Fibroblast of mammary gland (primary cell): Measurements from ENCODE around the gene ABHD13.
A peak's percentile ranks its signal among the peaks of the same experiment; 100 is the strongest.

Experiments used
- DNase-seq: peaks from one replicate; pipeline ENCODE4 v3.0.0-alpha.2; 2010; ENCODE audit warnings: low read depth
- H3K4me3 ChIP-seq: 2 replicates; pipeline ENCODE4 v1.5.1; 2011; ENCODE audit warnings: low read depth, mild to moderate bottlenecking, low read length, moderate library complexity; ENCODE audit not compliant: control insufficient read depth
- TF ChIP-seq, protein P1 (sequence below): conservative IDR thresholded peaks from 2 replicates; pipeline ENCODE4 v1.5.1; 2011; ENCODE audit warnings: low read depth, low read length, inconsistent platforms; ENCODE audit not compliant: control insufficient read depth, insufficient read depth

Gene ABHD13

DNA sequence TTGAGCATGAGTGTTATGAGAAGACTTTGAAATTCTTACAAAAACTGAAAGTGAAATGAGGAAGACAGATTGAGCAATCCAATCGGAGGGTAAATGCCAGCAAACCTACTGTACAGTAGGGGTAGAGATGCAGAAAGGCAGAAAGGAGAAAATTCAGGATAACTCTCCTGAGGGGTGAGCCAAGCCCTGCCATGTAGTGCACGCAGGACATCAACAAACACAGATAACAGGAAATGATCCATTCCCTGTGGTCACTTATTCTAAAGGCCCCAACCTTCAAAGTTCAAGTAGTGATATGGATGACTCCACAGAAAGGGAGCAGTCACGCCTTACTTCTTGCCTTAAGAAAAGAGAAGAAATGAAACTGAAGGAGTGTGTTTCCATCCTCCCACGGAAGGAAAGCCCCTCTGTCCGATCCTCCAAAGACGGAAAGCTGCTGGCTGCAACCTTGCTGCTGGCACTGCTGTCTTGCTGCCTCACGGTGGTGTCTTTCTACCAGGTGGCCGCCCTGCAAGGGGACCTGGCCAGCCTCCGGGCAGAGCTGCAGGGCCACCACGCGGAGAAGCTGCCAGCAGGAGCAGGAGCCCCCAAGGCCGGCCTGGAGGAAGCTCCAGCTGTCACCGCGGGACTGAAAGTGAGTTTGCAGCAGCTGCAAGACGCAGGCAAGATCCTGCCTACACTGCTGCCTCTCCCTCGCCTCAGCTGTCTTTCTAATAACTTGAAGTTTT, 51.6 kb downstream of the ABHD13 start, which contains the start of gene TNFSF13B:
TNFSF13B (plus strand) TSS at position 118 of the 728 bp plus-strand sequence; CDS start at position 296, 178 bp downstream.
- peak; percentile 46 for DNase-seq
- peak within 1 kb of the TSS; percentile 35 for H3K4me3 ChIP-seq
- TF ChIP-seq, protein P1, sequence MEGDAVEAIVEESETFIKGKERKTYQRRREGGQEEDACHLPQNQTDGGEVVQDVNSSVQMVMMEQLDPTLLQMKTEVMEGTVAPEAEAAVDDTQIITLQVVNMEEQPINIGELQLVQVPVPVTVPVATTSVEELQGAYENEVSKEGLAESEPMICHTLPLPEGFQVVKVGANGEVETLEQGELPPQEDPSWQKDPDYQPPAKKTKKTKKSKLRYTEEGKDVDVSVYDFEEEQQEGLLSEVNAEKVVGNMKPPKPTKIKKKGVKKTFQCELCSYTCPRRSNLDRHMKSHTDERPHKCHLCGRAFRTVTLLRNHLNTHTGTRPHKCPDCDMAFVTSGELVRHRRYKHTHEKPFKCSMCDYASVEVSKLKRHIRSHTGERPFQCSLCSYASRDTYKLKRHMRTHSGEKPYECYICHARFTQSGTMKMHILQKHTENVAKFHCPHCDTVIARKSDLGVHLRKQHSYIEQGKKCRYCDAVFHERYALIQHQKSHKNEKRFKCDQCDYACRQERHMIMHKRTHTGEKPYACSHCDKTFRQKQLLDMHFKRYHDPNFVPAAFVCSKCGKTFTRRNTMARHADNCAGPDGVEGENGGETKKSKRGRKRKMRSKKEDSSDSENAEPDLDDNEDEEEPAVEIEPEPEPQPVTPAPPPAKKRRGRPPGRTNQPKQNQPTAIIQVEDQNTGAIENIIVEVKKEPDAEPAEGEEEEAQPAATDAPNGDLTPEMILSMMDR: peak; percentile 5

DNA sequence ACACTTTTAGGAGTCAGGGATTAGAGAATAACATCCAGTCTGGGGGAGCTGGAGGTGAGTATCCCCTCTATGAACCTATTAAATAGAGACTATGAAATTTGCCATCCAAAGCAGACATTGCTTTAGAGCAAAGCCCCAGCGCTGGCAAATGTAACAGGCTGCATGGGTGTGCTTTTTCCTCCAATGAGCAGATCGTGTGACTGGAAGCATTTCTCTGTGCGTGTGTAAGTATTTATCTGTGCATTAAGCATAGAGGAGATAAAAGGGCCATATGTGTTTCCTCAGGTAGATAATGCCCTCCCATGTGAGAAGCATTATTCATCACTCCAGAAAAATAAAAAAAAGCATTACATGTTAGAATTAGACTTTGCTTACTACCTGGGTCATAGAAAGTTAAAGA, 52.2 kb downstream of the ABHD13 start:
- H3K4me3 ChIP-seq: no peak overlapping the region

DNA sequence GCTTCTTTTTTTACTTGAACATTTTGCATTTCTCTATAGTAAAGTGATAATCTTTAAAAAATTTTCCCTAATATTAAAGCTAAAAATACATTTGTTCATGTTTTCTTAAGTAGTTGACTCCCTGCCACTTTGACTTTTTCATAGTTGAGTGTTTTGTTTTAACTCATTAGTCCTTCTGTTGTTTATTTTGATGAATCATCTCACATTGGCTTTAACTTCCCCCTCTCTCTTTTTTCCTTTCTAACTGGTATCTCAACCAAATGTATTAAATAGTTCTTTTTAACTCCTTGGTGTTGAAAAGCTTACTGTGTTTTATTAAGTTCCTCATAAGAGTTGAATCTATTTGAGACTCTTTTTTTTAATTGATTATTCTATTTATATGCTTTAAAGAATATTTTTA, 54.1 kb downstream of the ABHD13 start:
- TF ChIP-seq, protein P1: no peak
- H3K4me3 ChIP-seq: no peak overlapping the region
- peak; percentile 43 for DNase-seq

More for the DNA sequence above, 52.2 kb downstream of the ABHD13 start:
- no peak for DNase-seq
- TF ChIP-seq, protein P1: no peak

DNA sequence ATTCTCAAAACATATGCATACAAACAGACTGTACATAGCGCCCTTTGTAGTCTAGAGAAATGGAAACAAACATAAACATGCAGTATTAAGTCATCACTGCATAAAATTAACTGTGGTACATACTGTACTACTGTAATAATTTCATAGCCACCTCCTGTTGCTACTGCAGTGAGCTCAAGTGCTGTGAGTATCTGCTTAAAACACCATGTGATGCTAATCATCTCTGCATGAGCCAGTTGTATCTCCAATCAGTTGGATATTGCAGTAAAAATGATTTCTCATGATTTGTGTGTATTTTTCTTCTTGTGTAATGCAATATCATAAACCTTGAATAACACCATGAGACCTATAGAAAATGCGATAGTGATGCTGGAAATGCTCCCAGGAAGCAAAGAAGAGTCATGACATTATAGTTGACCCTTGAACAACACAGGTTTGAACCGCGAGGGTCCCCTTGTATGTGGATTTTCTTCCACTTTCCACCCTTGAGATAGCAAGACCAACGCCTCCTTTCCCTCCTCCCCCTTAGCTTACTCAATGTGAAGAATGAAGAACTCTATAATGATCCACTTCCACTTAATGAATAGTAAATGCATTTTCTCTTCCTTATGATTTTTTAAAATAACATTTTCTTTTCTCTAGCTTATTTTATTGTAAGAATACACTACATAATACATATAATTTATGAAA, 55.4 kb downstream of the ABHD13 start:
- no peak overlapping the region for H3K4me3 ChIP-seq
- TF ChIP-seq, protein P1: no peak
- DNase-seq: no peak

DNA sequence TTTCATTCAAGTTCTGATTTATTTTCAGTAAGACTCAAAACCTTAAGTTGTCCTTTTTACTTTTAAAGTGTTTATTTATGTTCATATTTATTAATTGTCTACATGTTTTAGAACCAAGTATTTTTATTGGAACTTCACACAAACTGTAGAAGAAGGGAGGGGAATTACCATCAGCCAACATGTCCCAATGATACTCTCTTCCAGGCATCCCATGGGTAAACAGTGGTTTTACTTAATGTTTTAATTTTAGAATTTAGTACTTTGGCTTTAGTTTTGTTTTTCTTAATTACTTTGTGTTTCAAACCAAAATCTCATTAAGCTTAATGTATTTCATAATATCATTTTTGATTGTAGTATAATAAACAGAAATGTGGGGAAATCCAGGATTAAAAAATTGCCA, 56.5 kb downstream of the ABHD13 start:
- TF ChIP-seq, protein P1: no peak

DNA sequence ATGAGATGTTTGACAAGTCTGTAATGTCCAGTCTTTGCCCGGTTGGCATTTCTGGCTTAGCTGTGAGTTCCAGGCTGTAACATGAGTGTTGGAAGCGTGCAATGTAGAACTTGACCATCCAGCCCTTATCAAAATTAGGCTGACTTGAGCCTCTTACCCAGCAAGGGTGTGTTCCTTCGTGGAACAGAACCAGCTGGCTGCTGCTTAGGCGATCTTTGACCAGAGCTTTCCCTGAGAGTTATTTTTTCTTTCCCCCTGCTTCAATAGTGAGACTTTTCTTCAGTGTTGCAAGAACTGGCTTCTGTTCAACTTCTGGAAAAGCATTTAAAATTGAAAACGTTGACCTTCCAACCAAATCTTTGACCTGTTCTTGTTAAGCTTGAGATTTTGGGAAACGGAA, 57.9 kb downstream of the ABHD13 start:
- peak; percentile 23 for DNase-seq
- H3K4me3 ChIP-seq: no peak overlapping the region
- TF ChIP-seq, protein P1: no peak

More for the DNA sequence above, 56.5 kb downstream of the ABHD13 start:
- DNase-seq: no peak
- H3K4me3 ChIP-seq: no peak overlapping the region
